SH-SY5Y (cell line): ENCODE measurements around the gene TERB1.

ENCODE experiments used
- GATA2 ChIP-seq: IDR thresholded peaks from 2 replicates; pipeline ENCODE4 v1.6.1; 2011; ENCODE audit warnings: mild to moderate bottlenecking, low read depth, low read length
- GATA3 ChIP-seq: IDR thresholded peaks from 2 replicates; pipeline ENCODE4 v1.6.1; 2011; ENCODE audit warnings: low read depth, mild to moderate bottlenecking, low read length, moderate library complexity

GRCh38 chr16:66714654-66715307, 86.6 kb downstream of the TERB1 start:
- TF ChIP-seq GATA2 (no peak), GATA3 (no peak)
